IMR-90 (cell line): ENCODE results near the gene DENND6A. TPM values are rescaled to one million over a fixed set of nuclear protein-coding genes. Genes with fewer than 3 reads are reported as not detected.
"Not testable (repeated sequence)": the region's sequence is repeated elsewhere in the genome, so short reads cannot be mapped to it uniquely, and the experiment has no call there.

Source experiments
- ATAC-seq: fragments of 200-7000 bp; cut with Tn5 transposase; 2 replicates; pipeline ENCODE4 v1.9.1; 2020; ENCODE audit warnings: low read depth, mild to moderate bottlenecking, moderate library complexity
- BruUV-seq: library from RNA; stranded (reverse); fragments of 400-500 nt; replicated peaks from 2 replicates; lab custom pipeline; 2021; lab: Mats Ljungman, UMichigan
- CTCF ChIA-PET: fragments of 300-600 bp; formaldehyde crosslinking; extraction: SDS; loops from one replicate; lab custom pipeline; 2021; ENCODE audit warnings: antibody characterized with exemption; lab: Yijun Ruan, JAX
- POLR2A ChIA-PET: fragments of 300-600 bp; sonication (Branson Sonifier 250); formaldehyde crosslinking; loops from one replicate; lab custom pipeline; 2022; ENCODE audit warnings: antibody characterized with exemption; ENCODE audit not compliant: unreplicated experiment; lab: Charles Lee
- DNase-seq: peaks from one replicate; pipeline ENCODE4 v3.0.0; 2013
- H2AFZ ChIP-seq: replicated peaks from 2 replicates; pipeline ENCODE3; 2013; ENCODE audit warnings: low read length, mild to moderate bottlenecking; ENCODE audit not compliant: poor library complexity
- H2AK5ac ChIP-seq: 2 replicates; pipeline ENCODE4 v1.6.1; 2013; ENCODE audit warnings: low read depth, low read length, inconsistent platforms
- H2AK9ac ChIP-seq: replicated peaks from 2 replicates; pipeline ENCODE3; 2013; ENCODE audit warnings: mild to moderate bottlenecking, low read depth, low read length, moderate library complexity; ENCODE audit not compliant: poor library complexity
- H2BK120ac ChIP-seq: 2 replicates; pipeline ENCODE4 v1.6.1; 2013; ENCODE audit warnings: low read depth, low read length, inconsistent platforms
- H2BK15ac ChIP-seq: 3 replicates; pipeline ENCODE4 v1.6.1; 2013; ENCODE audit warnings: low read depth, low read length, inconsistent platforms
- H2BK20ac ChIP-seq: 2 replicates; pipeline ENCODE4 v1.6.1; 2013; ENCODE audit warnings: low read depth, mild to moderate bottlenecking, inconsistent platforms, low read length, moderate library complexity
- H2BK5ac ChIP-seq: 2 replicates; pipeline ENCODE4 v1.6.1; 2013; ENCODE audit warnings: mild to moderate bottlenecking, low read depth, low read length, inconsistent platforms; ENCODE audit not compliant: poor library complexity, severe bottlenecking
- H3K14ac ChIP-seq: replicated peaks from 2 replicates; pipeline ENCODE4 v1.6.1; 2013; ENCODE audit warnings: low read depth, low read length, inconsistent platforms
- H3K18ac ChIP-seq: 2 replicates; pipeline ENCODE4 v1.6.1; 2013; ENCODE audit warnings: low read depth, low read length, control low read depth
- H3K23ac ChIP-seq: 2 replicates; pipeline ENCODE4 v1.6.1; 2013; ENCODE audit warnings: low read depth, low read length, inconsistent platforms
- H3K27ac ChIP-seq: 2 replicates; pipeline ENCODE4 v1.5.1; 2013; ENCODE audit warnings: mild to moderate bottlenecking, control low read depth, low read length; ENCODE audit not compliant: insufficient read depth
- H3K27me3 ChIP-seq: 2 replicates; pipeline ENCODE4 v1.6.1; 2013; ENCODE audit warnings: low read length; ENCODE audit not compliant: control insufficient read depth, insufficient read depth
- H3K36me3 ChIP-seq: 2 replicates; pipeline ENCODE4 v1.6.1; 2013; ENCODE audit warnings: low read length, mixed read lengths; ENCODE audit not compliant: control insufficient read depth, insufficient read depth
- H3K4ac ChIP-seq: 2 replicates; pipeline ENCODE4 v1.6.1; 2013; ENCODE audit warnings: low read depth, low read length, inconsistent platforms
- H3K4me1 ChIP-seq: 2 replicates; pipeline ENCODE4 v1.6.1; 2013; ENCODE audit warnings: low read length, mixed read lengths; ENCODE audit not compliant: control insufficient read depth, insufficient read depth
- H3K4me2 ChIP-seq: 2 replicates; pipeline ENCODE4 v1.6.1; 2013; ENCODE audit warnings: low read depth, mild to moderate bottlenecking, control low read depth, low read length, moderate library complexity
- H3K4me3 ChIP-seq: 2 replicates; pipeline ENCODE4 v1.5.1; 2013; ENCODE audit warnings: low read depth, mild to moderate bottlenecking, control low read depth, low read length, moderate library complexity; ENCODE audit not compliant: insufficient read depth
- H3K56ac ChIP-seq: 2 replicates; pipeline ENCODE4 v1.6.1; 2013; ENCODE audit warnings: low read length, inconsistent platforms; ENCODE audit not compliant: insufficient read depth; ENCODE audit errors: extremely low read depth
- H3K79me1 ChIP-seq, 2 experiments: 2 replicates each; pipeline ENCODE4 v1.6.1; 2013; ENCODE audit warnings: low read length in 2 of 2, inconsistent platforms in 1 of 2, low read depth in 1 of 2
- H3K9ac ChIP-seq: 2 replicates; pipeline ENCODE4 v1.6.1; 2013; ENCODE audit warnings: low read depth, low read length, control low read depth
- H3K9me1 ChIP-seq: 2 replicates; pipeline ENCODE4 v1.6.1; 2013; ENCODE audit warnings: low read length, inconsistent platforms; ENCODE audit not compliant: insufficient read depth
- H3K9me3 ChIP-seq: 2 replicates; pipeline ENCODE4 v1.6.1; 2013; ENCODE audit warnings: low read length; ENCODE audit not compliant: control insufficient read depth, insufficient read depth
- H4K20me1 ChIP-seq: 2 replicates; pipeline ENCODE4 v1.6.1; 2013; ENCODE audit warnings: low read length, inconsistent platforms; ENCODE audit not compliant: insufficient read depth
- H4K5ac ChIP-seq: 2 replicates; pipeline ENCODE4 v1.6.1; 2013; ENCODE audit warnings: mild to moderate bottlenecking, low read depth, low read length, control low read depth
- H4K8ac ChIP-seq, 2 experiments: 2 replicates each; pipeline ENCODE4 v1.6.1; 2013; ENCODE audit warnings: low read depth in 2 of 2, low read length in 2 of 2, control low read depth in 1 of 2, inconsistent platforms in 1 of 2
- H4K91ac ChIP-seq: 2 replicates; pipeline ENCODE4 v1.6.1; 2013; ENCODE audit warnings: low read depth, low read length, inconsistent platforms; ENCODE audit not compliant: insufficient read depth
- BHLHE40 ChIP-seq: fragments of 150-350 bp; IDR thresholded peaks from 2 replicates; pipeline ENCODE4 v1.6.1; 2016; ENCODE audit warnings: mild to moderate bottlenecking, low read depth, low read length
- ELK1 ChIP-seq: fragments of 150-350 bp; IDR thresholded peaks from 2 replicates; pipeline ENCODE4 v1.6.1; 2016; ENCODE audit warnings: low read depth, mild to moderate bottlenecking, low read length, moderate library complexity, borderline replicate concordance
- FOS ChIP-seq: fragments of 150-350 bp; IDR thresholded peaks from 2 replicates; pipeline ENCODE4 v1.6.1; 2016; ENCODE audit warnings: low read depth, low read length
- MAFK ChIP-seq: IDR thresholded peaks from 2 replicates; pipeline ENCODE4 v1.6.1; 2012; ENCODE audit warnings: low read depth, low read length, improper control_type of control experiment
- MXI1 ChIP-seq: IDR thresholded peaks from 2 replicates; pipeline ENCODE4 v1.6.1; 2012; ENCODE audit warnings: low read depth, mild to moderate bottlenecking, low read length, moderate library complexity, borderline replicate concordance
- NFE2L2 ChIP-seq: fragments of 150-350 bp; IDR thresholded peaks from 2 replicates; pipeline ENCODE4 v1.6.1; 2016; ENCODE audit warnings: low read depth, mild to moderate bottlenecking, low read length
- RCOR1 ChIP-seq: IDR thresholded peaks from 2 replicates; pipeline ENCODE4 v1.6.1; 2012; ENCODE audit warnings: mild to moderate bottlenecking, low read length, improper control_type of control experiment; ENCODE audit not compliant: insufficient replicate concordance
- WGBS, 2 experiments: methylation state at CpG; one replicate each; pipeline versions ENCODE4 v1.1.5 to v1.1.7; 2013; ENCODE audit warnings: missing lambda C conversion rate in 2 of 2; ENCODE audit not compliant: insufficient read length in 1 of 2; ENCODE audit errors: extremely low coverage in 2 of 2; 5-methylcytosine and 5-hydroxymethylcytosine counted together
- dilution Hi-C: fragments of 300-500 bp; cut with HindIII; formaldehyde crosslinking; loops from one replicate; pipeline ENCODE4 v1.14.3; 2018; ENCODE audit warnings: low sequenced_read_pairs; ENCODE audit not compliant: unreplicated experiment
- in situ Hi-C: fragments of 300-500 bp; cut with MboI; formaldehyde crosslinking; loops from 3 replicates; pipeline ENCODE4 v1.14.3; 2019; ENCODE audit warnings: low sequenced_read_pairs, inconsistent platforms, mixed read lengths
- intact Hi-C: fragments of 100-400 bp; cut with micrococcal nuclease; formaldehyde crosslinking; loops from 2 replicates; pipeline ENCODE4 v1.10.0; 2022
- polyA plus RNA-seq, 3 experiments: library from polyadenylated mRNA; depleted of rRNA; stranded (reverse); fragments of >200 nt; gene quantifications; 2 replicates each; pipeline ENCODE4 v1.2.3, GENCODE V29; 2012; ENCODE audit warnings: low replicate concordance in 1 of 3
- total RNA-seq: library from RNA; depleted of rRNA; stranded (reverse); fragments of >200 nt; gene quantifications from 2 replicates; pipeline ENCODE4 v1.2.3, GENCODE V29; 2012
- TF ChIP-seq, protein P1 (sequence below): fragments of 150-350 bp; IDR thresholded peaks from 2 replicates; pipeline ENCODE4 v1.6.1; 2017; ENCODE audit warnings: mild to moderate bottlenecking, antibody characterized with exemption, low read length, low read depth

The DENND6A gene
- total and polyA plus RNA-seq, 2 of the 4 experiments (the other 2 are of a cell fraction), result 3.8 to 9.0 TPM

DNA sequence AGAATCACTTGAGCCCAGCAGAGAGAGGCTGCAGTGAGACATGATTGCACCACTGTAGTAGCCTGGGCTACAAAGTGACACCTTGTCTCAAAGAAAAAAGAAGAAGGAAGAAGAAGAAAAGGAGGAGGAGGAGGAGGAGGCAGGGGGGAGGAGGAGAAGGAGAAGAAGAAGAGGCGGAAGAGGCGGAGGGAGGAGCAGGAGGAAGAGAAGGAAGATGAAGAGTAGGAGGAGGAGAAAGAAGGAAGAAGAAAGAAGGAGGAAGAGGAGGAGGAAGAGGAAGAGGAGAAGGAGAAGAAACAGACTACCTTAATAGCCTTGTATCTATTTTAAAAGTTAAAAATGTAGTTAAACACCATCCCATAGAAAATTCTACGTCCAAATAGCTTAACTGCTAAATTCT lies 76.6 kb downstream of the DENND6A start:
- DNase-seq, result no peak
- Histone ChIP-seq H3K27me3 (no peaks in the 10 kb centered on the region), H3K18ac (no peak overlapping the region), H3K27ac (no peak overlapping the region), H4K5ac (no peak overlapping the region), H2BK5ac (no peak overlapping the region), H3K4me2 (no peak overlapping the region), H3K9me3 (no peaks in the 10 kb centered on the region), H3K4ac (no peak overlapping the region), H2AK5ac (no peak overlapping the region), H4K8ac (no peak overlapping the region), H3K79me1 (no peaks in the 10 kb centered on the region), H3K14ac (no peak overlapping the region), H3K4me3 (no peak overlapping the region), H3K4me1 (no peaks in the 10 kb centered on the region), H2BK15ac (no peak overlapping the region), H2BK120ac (no peak overlapping the region), H3K23ac (no peak overlapping the region), H3K9me1 (no peaks in the 10 kb centered on the region), H2BK20ac (no peak overlapping the region), H3K56ac (no peak overlapping the region), H3K36me3 (peaks cover 4% of the 10 kb centered on the region; the same call in 1 of the 2 replicates), H4K20me1 (no peaks in the 10 kb centered on the region), H2AK9ac (no peak overlapping the region), H3K9ac (no peak overlapping the region), H4K91ac (no peak overlapping the region), H2AFZ (no peak overlapping the region)
- dilution Hi-C loops, result no loop called here
- ATAC-seq, result no peak
- intact Hi-C loops, result no loop called here
- in situ Hi-C loops, result no loop called here
- 20 to 100% methylated on average over 1 to 2 of the region's 3 CpGs for WGBS, 2 experiments
- CTCF ChIA-PET, result no interaction called here
- BruUV-seq, result no TSS peak
- TF ChIP-seq MAFK (no peak), FOS (no peak), BHLHE40 (no peak), MXI1 (no peak), RCOR1 (no peak), ELK1 (no peak), NFE2L2 (no peak)
- TF ChIP-seq, protein P1, sequence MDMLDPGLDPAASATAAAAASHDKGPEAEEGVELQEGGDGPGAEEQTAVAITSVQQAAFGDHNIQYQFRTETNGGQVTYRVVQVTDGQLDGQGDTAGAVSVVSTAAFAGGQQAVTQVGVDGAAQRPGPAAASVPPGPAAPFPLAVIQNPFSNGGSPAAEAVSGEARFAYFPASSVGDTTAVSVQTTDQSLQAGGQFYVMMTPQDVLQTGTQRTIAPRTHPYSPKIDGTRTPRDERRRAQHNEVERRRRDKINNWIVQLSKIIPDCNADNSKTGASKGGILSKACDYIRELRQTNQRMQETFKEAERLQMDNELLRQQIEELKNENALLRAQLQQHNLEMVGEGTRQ, result no peak
- POLR2A ChIA-PET, result no interaction called here

GRCh38 chr3:57611870-57612269 lies 81.0 kb downstream of the DENND6A start:
- H2AK9ac ChIP-seq, H3K36me3 ChIP-seq, H3K79me1 ChIP-seq, H4K20me1 ChIP-seq, H2BK20ac ChIP-seq, H2AFZ ChIP-seq, POLR2A ChIA-PET, H2AK5ac ChIP-seq, H3K4me1 ChIP-seq, CTCF ChIA-PET, H3K14ac ChIP-seq, H3K56ac ChIP-seq, H3K9ac ChIP-seq, H3K9me1 ChIP-seq, H4K5ac ChIP-seq, H2BK15ac ChIP-seq, in situ Hi-C loops, H3K9me3 ChIP-seq, H3K4ac ChIP-seq, dilution Hi-C loops, H3K4me3 ChIP-seq, H3K4me2 ChIP-seq, H3K18ac ChIP-seq, BruUV-seq, H3K23ac ChIP-seq, DNase-seq, H3K27ac ChIP-seq, H4K91ac ChIP-seq, ATAC-seq, H3K27me3 ChIP-seq, H2BK120ac ChIP-seq, H4K8ac ChIP-seq, H2BK5ac ChIP-seq: not testable (repeated sequence)
- WGBS, 2 experiments, result no CpG with 5 or more reads among the region's 5 CpGs
- intact Hi-C loops, result loop anchor here (1.0 kb wide), 1 partner anchor 9 kb away; no protein-coding TSS in a partner anchor
